Hematopoietic multipotent progenitor cell (in vitro differentiated cells): ENCODE data around the gene RBL2. TPM values are rescaled to one million over a fixed set of nuclear protein-coding genes. Genes with fewer than 3 reads are reported as not detected.
"Not testable (repeated sequence)": the region's sequence is repeated elsewhere in the genome, so short reads cannot be mapped to it uniquely, and the experiment has no call there.

Source experiments
- DNase-seq, 3 donors: peaks; one replicate each; pipeline ENCODE4 v3.0.0-alpha.2; 2011 to 2015; ENCODE audit warnings: low read depth in 2 of 3, low spot score in 2 of 3
- total RNA-seq: library from RNA; depleted of rRNA; stranded (reverse); fragments of >200 nt; gene quantifications from one replicate; pipeline ENCODE4 v1.2.3, GENCODE V29; 2012

The RBL2 gene
- total RNA-seq, 1 donor = 32.9 TPM

- peak in 2 of 3 donors; percentile 24 to 34 for DNase-seq
Measured at GRCh38 chr16:53503991-53504663, 69.9 kb downstream of the RBL2 start.

GRCh38 chr16:53504665-53505064 is 70.4 kb downstream of the RBL2 start:
- DNase-seq = no peak

DNA sequence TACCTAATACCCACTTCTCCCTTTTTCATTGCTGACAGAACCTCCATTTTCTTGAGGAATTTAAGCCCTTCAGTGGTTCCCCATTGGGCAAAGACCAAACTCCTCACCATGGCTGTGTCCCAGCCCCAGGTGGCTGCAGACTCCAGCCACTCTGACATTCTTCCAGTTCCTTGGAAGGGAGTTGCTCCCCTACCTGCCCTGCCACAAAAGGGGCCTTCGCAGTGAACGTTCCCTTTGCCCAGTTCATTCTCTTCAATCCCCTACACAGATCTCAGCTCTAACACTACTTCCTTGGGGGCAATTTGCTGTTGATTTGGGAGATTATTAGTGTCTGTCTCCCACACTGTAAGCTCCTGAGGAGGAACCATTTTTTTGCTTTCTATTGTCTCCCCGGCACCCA is 72.0 kb downstream of the RBL2 start:
- DNase-seq = no peak

- peak in 2 of 3 donors; percentile 18 to 34 for DNase-seq
Measured at GRCh38 chr16:53507464-53508179, 73.4 kb downstream of the RBL2 start.

DNA sequence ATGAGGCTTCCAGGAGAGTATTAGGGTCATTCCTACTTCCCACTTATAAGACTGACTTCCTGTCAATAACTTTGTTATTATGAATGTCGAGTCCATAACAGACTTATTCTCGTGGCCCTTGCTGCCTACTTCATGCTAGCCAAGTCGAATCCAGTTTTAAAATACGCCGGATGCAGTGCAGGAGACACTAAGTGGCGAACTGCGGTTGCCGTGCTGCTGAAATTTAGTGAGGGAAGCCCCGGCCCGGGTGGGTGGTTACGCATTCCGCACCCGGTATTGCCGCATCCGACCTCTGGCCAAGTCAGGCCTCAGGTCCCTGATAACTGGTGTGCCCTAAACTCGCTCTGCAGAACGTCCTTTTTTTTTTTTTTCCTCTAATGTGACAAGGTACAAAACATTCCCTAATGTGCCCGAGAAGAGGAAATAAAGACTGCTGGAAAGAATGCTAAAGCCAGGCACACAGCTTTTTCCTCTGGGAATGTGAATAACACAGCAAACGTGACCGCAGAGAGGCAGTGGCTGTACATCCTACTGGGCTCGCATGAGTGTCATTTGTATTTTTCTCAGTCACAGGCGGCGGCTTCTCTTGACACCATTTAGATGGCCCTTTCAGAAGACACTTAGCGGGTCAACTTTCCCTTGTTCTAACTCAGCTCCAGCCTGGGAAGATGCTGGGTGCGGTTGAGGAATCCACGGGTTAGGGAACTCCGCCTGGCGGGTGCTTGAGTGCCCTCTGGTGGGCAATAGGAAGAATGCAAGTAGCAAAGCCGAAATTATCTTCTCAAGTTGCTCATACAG is 75.8 kb downstream of the RBL2 start:
- DNase-seq = peak in 2 of 3 donors; percentile 48 to 58

DNA sequence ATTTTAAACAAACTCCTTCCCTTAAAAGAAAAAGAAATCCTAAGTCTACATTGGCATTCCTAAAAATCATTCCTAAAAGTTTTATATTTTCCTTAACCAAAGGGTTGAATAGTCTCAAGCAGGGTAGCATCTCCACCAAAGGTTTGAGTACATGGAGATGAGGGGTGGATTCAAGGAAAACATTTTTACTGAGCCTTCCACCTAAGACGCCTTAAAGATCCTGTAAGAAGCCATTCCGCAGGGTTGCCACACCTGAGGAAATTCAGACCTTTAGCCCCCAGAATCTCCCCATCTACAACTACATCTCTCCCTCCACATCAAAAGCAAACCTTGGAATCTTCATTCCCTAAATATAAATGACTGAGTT is 76.4 kb downstream of the RBL2 start:
- no peak for DNase-seq

GRCh38 chr16:53511084-53511402 is 76.8 kb downstream of the RBL2 start:
- no peak for DNase-seq

DNA sequence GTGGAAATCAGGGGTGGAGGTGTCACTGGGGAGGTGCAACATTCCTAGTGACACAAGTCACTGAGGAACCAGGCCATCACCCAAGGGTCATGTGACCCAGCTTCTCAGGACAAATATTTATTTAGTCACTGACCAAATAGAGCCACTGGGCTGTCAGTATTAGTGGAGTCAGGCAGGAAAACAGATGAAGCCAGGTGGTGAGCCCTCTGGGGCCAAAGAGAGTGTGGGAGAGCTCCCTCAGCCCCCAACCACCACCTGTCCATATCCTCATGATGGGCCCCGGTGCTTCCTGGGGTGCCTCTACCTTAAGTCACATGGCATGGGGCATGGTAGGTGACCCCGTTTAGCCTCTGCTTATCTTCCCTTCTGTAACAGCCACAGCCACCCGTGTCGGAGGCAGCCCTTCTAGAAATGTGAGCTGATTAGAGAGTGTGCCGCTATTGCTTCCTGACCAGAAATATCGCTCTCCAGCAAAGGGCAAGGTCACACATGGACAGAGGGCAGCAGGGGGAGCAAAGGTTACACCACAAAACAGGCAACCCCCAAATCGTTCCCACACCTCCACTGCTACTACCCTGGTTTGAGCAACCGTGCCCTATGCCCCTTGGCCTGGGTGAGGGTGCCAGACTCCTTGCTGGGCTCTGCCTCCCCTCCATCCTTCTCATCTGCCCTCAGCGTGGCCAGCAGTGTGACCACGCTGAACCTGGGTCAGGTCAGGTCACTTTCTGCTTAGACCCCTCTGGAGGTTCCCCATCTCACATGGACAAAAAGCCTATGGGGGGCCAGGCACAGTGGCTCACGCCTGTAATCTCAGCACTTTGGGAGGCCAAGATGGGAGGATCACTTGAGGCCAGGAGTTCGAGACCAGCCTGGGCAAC is 77.4 kb downstream of the RBL2 start:
- DNase-seq = no peak

- not testable (repeated sequence) for DNase-seq
Measured at GRCh38 chr16:53512795-53513194, 78.5 kb downstream of the RBL2 start.

DNA sequence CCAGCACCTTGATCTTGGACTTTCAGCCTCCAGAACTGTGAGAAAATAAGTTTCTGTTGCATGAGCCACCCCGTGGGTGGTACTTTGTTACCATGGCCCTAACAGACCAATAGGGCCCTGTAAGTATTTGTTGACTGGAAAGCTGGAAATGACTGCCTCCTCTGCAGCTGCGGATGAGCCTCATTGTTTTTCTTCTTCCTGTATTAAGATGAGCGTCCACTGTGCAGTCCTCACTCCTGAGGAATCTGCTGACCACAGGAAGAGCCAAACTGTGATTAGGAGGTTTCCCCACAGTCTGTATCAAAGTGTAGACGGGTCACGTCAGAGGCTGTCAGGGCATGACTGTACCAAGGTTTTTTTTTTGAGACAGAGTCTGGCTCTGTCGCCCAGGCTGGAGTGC is 81.0 kb downstream of the RBL2 start:
- DNase-seq = no peak

DNA sequence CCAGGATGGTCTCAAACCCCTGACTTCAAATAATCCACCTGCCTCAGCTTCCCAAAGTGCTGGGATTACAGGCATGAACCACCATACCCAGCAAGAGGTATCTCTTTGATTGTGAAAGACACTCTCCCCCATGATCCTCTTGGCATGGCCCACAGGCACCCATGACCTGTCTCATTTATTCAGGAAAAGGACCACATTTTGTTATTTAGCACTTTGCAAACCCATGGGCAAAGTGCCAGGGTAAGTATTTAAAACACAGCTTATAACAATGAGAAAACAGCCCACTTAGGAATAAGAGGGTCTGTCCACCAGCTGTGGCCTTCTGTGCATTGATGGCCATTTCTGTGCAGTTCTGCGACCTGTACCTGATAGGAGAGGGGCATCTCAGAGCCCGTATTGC is 81.5 kb downstream of the RBL2 start:
- DNase-seq = no peak

- DNase-seq = no peak
Measured at GRCh38 chr16:53517851-53518250, 83.6 kb downstream of the RBL2 start.

GRCh38 chr16:53518550-53519416 is 84.5 kb downstream of the RBL2 start:
- DNase-seq = peak; percentile 50 to 93 (median 76)

DNA sequence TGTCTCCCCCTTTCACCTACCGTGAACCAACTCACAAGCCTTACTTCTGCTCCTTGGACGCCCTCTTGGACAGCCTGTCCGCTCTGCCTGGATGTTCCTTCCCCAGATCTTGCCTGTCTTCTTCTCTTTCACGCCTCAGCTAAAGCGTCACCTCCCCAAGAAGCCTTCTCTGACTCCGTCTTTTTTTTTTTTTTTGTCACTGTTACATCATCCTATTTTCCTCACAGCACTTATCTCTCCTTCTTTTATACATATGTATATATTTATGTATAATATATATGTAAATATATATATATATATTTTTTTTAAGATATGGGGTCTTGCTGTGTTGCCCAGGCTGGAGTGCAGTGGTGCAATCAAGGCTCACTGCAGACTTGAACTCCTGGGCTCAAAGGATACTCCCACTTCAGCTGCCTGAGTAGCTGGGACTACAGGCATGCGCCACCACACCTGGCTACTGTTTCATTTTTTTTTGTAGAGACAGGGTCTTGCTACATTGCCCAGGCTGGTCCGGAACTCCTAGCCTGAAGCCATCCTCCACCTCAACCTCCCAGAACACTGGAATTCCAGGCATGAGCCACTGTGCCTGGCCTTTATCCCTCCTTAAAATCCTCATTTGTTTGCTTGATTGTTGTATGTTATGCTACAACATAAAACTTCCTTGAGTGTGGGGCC is 85.3 kb downstream of the RBL2 start:
- DNase-seq = no peak

DNA sequence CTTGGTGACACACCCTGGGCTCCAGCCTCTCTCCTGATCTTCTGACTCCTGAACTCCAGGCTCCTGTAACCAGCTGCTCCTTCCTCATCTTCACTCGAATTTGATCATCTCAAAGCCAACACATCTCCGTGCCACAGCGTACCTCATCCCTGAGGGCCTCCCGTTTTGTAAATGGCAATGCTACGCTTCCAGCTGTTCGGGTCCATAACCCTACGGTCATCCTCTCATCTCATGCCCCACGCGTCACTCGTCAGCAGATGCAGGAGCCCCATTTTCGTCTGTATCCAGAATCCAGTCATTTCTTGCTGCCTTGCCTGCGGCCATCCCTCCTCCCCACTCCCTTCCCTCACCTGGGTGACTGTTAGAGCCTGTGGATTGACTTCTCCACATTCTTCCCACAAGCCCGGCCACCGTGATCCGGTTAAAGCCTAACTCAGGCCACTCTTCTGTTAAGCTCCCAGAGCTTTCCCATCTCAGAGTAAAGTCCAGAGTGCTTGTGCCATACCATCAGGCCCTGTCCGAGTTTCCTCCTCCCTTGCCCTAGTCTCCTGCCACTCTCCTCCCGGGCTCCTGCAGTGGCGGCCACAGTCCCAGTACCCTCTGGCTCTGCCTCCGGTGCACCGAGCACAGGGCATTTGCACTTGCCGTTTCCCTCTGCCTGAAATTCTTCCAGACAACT is 89.0 kb downstream of the RBL2 start:
- DNase-seq = no peak

DNA sequence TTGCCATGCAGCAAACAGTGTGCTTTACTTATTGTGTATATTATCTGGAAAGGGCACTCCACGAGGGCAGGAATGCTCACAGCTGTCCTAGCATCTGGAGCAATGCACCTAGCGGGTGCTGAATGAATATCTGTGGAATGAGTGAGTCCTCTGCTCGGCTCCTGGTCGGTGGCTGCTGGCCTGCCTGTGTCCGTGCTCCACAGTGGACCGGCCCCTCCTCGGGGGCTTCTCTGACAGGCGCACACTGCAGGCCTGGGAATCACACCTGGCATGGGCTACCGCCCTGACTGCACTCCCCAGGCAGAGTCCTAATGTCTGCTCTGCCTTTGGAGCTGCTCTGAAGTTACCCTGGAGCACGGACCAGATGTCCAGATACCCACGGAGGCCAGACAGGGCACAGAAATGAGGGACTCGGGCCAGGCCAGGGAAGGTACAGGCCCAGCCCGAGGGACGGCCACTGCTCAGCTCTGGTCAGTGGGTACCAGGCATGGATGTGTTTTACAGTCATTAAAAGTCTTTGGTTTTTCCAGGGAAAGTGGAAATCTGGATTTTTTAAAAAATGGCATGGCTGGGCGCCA is 89.8 kb downstream of the RBL2 start:
- no peak for DNase-seq

- no peak for DNase-seq
Measured at GRCh38 chr16:53528797-53529196, 94.5 kb downstream of the RBL2 start.

- no peak for DNase-seq
Measured at GRCh38 chr16:53529513-53529912, 95.2 kb downstream of the RBL2 start.
